ENCODE data around the gene HTR4. TPM values are rescaled to one million over a fixed set of nuclear protein-coding genes. Genes with fewer than 3 reads are reported as not detected.
A peak's percentile ranks its signal among the peaks of the same experiment; 100 is the strongest.

Gene HTR4
- total and polyA plus RNA-seq, 2 donors (not counting 3 experiments of a cell fraction or from before 2014, with no cell fraction given) = not detected

DNA sequence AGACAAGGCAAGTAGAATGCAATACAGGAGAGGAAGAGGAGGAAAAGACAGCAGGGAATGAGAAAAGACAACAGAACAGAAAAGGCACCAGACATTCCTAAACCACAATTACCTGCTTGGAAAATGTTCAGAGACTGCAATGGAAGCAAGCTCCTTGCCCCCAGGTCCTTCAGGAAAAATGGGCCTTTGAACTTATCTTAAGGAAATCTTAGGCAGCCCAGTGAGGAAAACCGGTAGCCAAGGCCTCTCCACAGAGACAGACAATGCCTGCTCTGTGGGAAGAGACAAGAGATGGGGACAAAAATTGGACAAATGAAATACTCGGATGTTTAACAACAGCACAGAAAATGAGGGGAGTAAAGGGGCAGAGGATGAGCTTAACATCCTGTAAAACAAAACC is 31.2 kb downstream of the HTR4 start:
- no TSS peak for BruUV-seq (replicated peaks)
- Histone ChIP-seq H3K27ac (ENCODE audit: insufficient read depth, low read depth, low read length) (no peak overlapping the region), H3K27me3 (ENCODE audit: control insufficient read depth in 2 of 2, insufficient read depth in 2 of 2, low read length in 2 of 2) (no peaks in the 10 kb centered on the region), H4K20me1 (replicated peaks; ENCODE audit: control insufficient read depth, extremely low read depth, insufficient read depth, low read length) (no peaks in the 10 kb centered on the region), H2AFZ (ENCODE audit: low read depth, low read length) (peak overlapping the region; percentile 6), H3K9ac (replicated peaks; ENCODE audit: extremely low read depth, insufficient read depth, low read length) (no peak overlapping the region), H3K9me1 (replicated peaks; ENCODE audit: control insufficient read depth, extremely low read depth, insufficient read depth, low read length) (no peaks in the 10 kb centered on the region), H3K4me3 (replicated peaks in 1 of 3; ENCODE audit: insufficient read depth in 1 of 3, low read depth in 1 of 3, low read length in 3 of 3) (no peak overlapping the region), H3K4me2 (ENCODE audit: insufficient read depth, low read length) (no peak overlapping the region), H3K4me1 (ENCODE audit: control insufficient read depth, extremely low read depth, insufficient read depth, low read length) (peaks cover 37% of the 10 kb centered on the region), H3K79me2 (ENCODE audit: control insufficient read depth, insufficient read depth, low read length) (no peaks in the 10 kb centered on the region), H3K36me3 (ENCODE audit: control insufficient read depth in 2 of 2, extremely low read depth in 1 of 2, insufficient read depth in 2 of 2, low read length in 2 of 2) (no peaks in the 10 kb centered on the region), H3K9me3 (replicated peaks; ENCODE audit: control insufficient read depth, insufficient read depth, low read length) (no peaks in the 10 kb centered on the region)
- no peak for DNase-seq (ENCODE audit: low read depth, low spot score)
- no peak for FAIRE-seq
- no peak for TF ChIP-seq EZH2 (IDR thresholded peaks at IDR 0.05; ENCODE audit: borderline replicate concordance, low read depth, low read length, severe bottlenecking)
- no peak for TF ChIP-seq MYC (IDR thresholded peaks at IDR 0.05; ENCODE audit: low read depth, low read length)
- TF ChIP-seq, protein P1, sequence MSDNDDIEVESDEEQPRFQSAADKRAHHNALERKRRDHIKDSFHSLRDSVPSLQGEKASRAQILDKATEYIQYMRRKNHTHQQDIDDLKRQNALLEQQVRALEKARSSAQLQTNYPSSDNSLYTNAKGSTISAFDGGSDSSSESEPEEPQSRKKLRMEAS (IDR thresholded peaks at IDR 0.05; ENCODE audit: insufficient read depth, insufficient read length) = no peak
- TF ChIP-seq GATA2 (IDR thresholded peaks at IDR 0.05; ENCODE audit: insufficient read depth, insufficient read length, low read depth, low read length) = no peak
- no peak for TF ChIP-seq POLR2AphosphoS5 (IDR thresholded peaks at IDR 0.05; ENCODE audit: insufficient read depth, low read depth, low read length)
- TF ChIP-seq POLR2A (IDR thresholded peaks at IDR 0.05; ENCODE audit: low read depth, low read length) = no peak
- CTCF ChIA-PET = no interaction called here
- dilution Hi-C loops (cut with MboI; ENCODE audit: extremely low pct_ligation_motif_present, low sequenced_read_pairs) = no loop called here
- intact Hi-C loops (cut with micrococcal nuclease) = loop anchor here (5.0 kb wide), 1 partner anchor 156 kb away; no protein-coding TSS in a partner anchor
- POLR2A ChIA-PET = no interaction called here

DNA sequence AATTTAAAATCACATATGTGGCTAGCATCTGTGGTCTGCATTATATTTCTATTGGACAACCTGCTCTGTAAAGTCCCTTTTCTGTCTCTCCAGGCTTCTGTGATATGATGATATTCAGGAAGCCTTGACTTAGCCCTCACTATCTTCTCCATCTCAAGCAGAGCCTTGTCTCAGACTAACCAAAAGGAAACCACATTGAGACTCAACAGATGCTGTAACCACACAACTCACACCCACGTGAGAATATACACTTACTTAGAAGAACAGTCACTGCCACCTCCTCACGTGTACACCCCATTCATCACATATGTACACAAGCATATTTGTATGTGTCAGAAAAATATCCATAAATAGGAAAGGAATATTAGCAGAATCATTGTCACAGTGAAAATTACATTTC is 33.6 kb downstream of the HTR4 start:
- dilution Hi-C loops (cut with MboI; ENCODE audit: extremely low pct_ligation_motif_present, low sequenced_read_pairs) = no loop called here
- no peak for FAIRE-seq
- CTCF ChIA-PET = interaction anchor here (1.3 kb wide), 1 partner anchor 8 kb away, joined by 4 read pairs; no protein-coding TSS in a partner anchor
- no peak overlapping the region for H2AFZ ChIP-seq (ENCODE audit: low read depth, low read length)
- peaks cover 37% of the 10 kb centered on the region for H3K4me1 ChIP-seq (ENCODE audit: control insufficient read depth, extremely low read depth, insufficient read depth, low read length)
- H3K79me2 ChIP-seq (ENCODE audit: control insufficient read depth, insufficient read depth, low read length) = no peaks in the 10 kb centered on the region
- H3K4me3 ChIP-seq (replicated peaks in 1 of 3; ENCODE audit: insufficient read depth in 1 of 3, low read depth in 1 of 3, low read length in 3 of 3) = no peak overlapping the region
- no peak overlapping the region for H3K9ac ChIP-seq (replicated peaks; ENCODE audit: extremely low read depth, insufficient read depth, low read length)
- no peaks in the 10 kb centered on the region for H3K9me1 ChIP-seq (replicated peaks; ENCODE audit: control insufficient read depth, extremely low read depth, insufficient read depth, low read length)
- H3K27ac ChIP-seq (ENCODE audit: insufficient read depth, low read depth, low read length) = no peak overlapping the region
- POLR2A ChIA-PET = no interaction called here
- BruUV-seq (replicated peaks) = no TSS peak
- no peak overlapping the region for H3K4me2 ChIP-seq (ENCODE audit: insufficient read depth, low read length)
- intact Hi-C loops (cut with micrococcal nuclease) = loop anchor here (5.0 kb wide), 1 partner anchor 153 kb away; no protein-coding TSS in a partner anchor
- H3K27me3 ChIP-seq (ENCODE audit: control insufficient read depth in 2 of 2, insufficient read depth in 2 of 2, low read length in 2 of 2) = no peaks in the 10 kb centered on the region
- peak; percentile 13 for DNase-seq (ENCODE audit: low read depth, low spot score)
- no peak for TF ChIP-seq POLR2A (IDR thresholded peaks at IDR 0.05; ENCODE audit: low read depth, low read length)
- no peak for TF ChIP-seq FOS (IDR thresholded peaks at IDR 0.05; ENCODE audit: borderline replicate concordance, insufficient read depth, low read length)
- TF ChIP-seq, protein P1 (IDR thresholded peaks at IDR 0.05; ENCODE audit: insufficient read depth, insufficient read length) = no peak
- TF ChIP-seq MYC (IDR thresholded peaks at IDR 0.05; ENCODE audit: low read depth, low read length) = no peak
- TF ChIP-seq GATA2 (IDR thresholded peaks at IDR 0.05; ENCODE audit: insufficient read depth, insufficient read length, low read depth, low read length) = peak; percentile 59
- TF ChIP-seq POLR2AphosphoS5 (IDR thresholded peaks at IDR 0.05; ENCODE audit: insufficient read depth, low read depth, low read length) = no peak
- no peak for TF ChIP-seq EZH2 (IDR thresholded peaks at IDR 0.05; ENCODE audit: borderline replicate concordance, low read depth, low read length, severe bottlenecking)
- no peaks in the 10 kb centered on the region for H3K36me3 ChIP-seq (ENCODE audit: control insufficient read depth in 2 of 2, extremely low read depth in 1 of 2, insufficient read depth in 2 of 2, low read length in 2 of 2)
- H4K20me1 ChIP-seq (replicated peaks; ENCODE audit: control insufficient read depth, extremely low read depth, insufficient read depth, low read length) = no peaks in the 10 kb centered on the region
- H3K9me3 ChIP-seq (replicated peaks; ENCODE audit: control insufficient read depth, insufficient read depth, low read length) = no peaks in the 10 kb centered on the region
